Measurements from ENCODE around the gene SHANK1.

DNA sequence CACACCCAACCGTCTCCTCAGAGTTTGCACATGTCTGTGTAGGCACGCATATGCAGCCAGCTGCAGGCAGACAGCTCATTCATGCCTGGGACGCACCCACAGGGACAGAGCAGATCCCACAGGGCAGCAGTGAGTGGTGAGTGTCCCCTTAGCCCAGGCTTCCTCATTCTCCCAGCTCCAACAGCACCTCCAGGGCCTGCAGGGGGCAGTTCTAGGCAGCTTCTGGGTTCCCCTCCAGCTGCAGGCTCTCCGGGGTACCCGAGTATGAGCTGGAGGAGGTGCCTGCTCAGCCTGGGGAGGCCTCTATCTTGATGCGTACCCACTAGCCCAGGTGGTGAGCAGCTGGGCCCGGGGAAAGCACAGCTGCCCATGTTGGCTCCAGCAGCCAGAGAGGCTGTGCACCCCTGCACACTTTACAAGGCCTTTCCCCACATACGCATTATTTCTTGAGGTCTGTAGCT, 1.3 kb upstream of the SHANK1 start:
- TF ChIP-seq POLR2A (IDR thresholded peaks at IDR 0.05) = no peak
- TF ChIP-seq, protein P1, sequence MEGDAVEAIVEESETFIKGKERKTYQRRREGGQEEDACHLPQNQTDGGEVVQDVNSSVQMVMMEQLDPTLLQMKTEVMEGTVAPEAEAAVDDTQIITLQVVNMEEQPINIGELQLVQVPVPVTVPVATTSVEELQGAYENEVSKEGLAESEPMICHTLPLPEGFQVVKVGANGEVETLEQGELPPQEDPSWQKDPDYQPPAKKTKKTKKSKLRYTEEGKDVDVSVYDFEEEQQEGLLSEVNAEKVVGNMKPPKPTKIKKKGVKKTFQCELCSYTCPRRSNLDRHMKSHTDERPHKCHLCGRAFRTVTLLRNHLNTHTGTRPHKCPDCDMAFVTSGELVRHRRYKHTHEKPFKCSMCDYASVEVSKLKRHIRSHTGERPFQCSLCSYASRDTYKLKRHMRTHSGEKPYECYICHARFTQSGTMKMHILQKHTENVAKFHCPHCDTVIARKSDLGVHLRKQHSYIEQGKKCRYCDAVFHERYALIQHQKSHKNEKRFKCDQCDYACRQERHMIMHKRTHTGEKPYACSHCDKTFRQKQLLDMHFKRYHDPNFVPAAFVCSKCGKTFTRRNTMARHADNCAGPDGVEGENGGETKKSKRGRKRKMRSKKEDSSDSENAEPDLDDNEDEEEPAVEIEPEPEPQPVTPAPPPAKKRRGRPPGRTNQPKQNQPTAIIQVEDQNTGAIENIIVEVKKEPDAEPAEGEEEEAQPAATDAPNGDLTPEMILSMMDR (IDR thresholded peaks at IDR 0.05) = no peak

Data from thyroid gland (tissue), 4 donors.